HEK293 (cell line): ENCODE data around the gene SPECC1.
"Not testable (repeated sequence)": the region's sequence is repeated elsewhere in the genome, so short reads cannot be mapped to it uniquely, and the experiment has no call there.

Source experiments
- CTCF ChIA-PET: fragments of 350-600 bp; formaldehyde crosslinking; extraction: SDS; loops from one replicate; lab custom pipeline; 2021; ENCODE audit warnings: antibody characterized with exemption; lab: Yijun Ruan, JAX
- POLR2A ChIA-PET: fragments of 300-600 bp; formaldehyde crosslinking; extraction: SDS; loops from one replicate; lab custom pipeline; 2020; ENCODE audit warnings: antibody characterized with exemption, inconsistent platforms; lab: Yijun Ruan, JAX
- H3K27ac ChIP-seq: fragments of 200-500 bp; sonication (Bioruptor generic); 2 replicates; pipeline ENCODE4 v1.5.1; 2014; ENCODE audit warnings: low read depth, low read length, control low read depth, inconsistent platforms; ENCODE audit errors: extremely low read depth
- H3K36me3 ChIP-seq, 2 experiments: fragments of 200-500 bp in 1 of 2; sonication (Bioruptor generic) in 1 of 2; 1 replicate in 1 of 2; 2 replicates in 1 of 2; pipeline ENCODE4 v1.5.1; 2014 to 2017; ENCODE audit warnings: inconsistent platforms in 2 of 2, low read length in 2 of 2; ENCODE audit not compliant: control insufficient read depth in 2 of 2, insufficient read depth in 1 of 2
- H3K4me1 ChIP-seq: fragments of 200-500 bp; sonication (Bioruptor generic); 2 replicates; pipeline ENCODE4 v1.5.1; 2014; ENCODE audit warnings: mild to moderate bottlenecking, low read length, inconsistent platforms; ENCODE audit not compliant: control insufficient read depth, insufficient read depth
- H3K4me3 ChIP-seq: 2 replicates; pipeline ENCODE4 v1.5.1; 2011; ENCODE audit warnings: low read depth, mild to moderate bottlenecking, control low read depth, low read length, moderate library complexity
- H3K9me3 ChIP-seq: fragments of 200-500 bp; sonication (Bioruptor generic); 2 replicates; pipeline ENCODE4 v1.5.1; 2014; ENCODE audit warnings: low read depth, low read length, inconsistent platforms; ENCODE audit not compliant: control insufficient read depth, insufficient read depth
- BCL11B ChIP-seq: fragments of 450-650 bp; formaldehyde crosslinking; IDR thresholded peaks from 2 replicates; pipeline ENCODE4 v1.5.1; 2016; ENCODE audit warnings: low read depth, missing biosample characterization, missing genetic modification characterization
- EGR2 ChIP-seq: fragments of 450-650 bp; formaldehyde crosslinking; IDR thresholded peaks from 2 replicates; pipeline ENCODE4 v1.5.1; 2016; ENCODE audit warnings: low read depth, missing biosample characterization, missing genetic modification characterization
- FEZF1 ChIP-seq: fragments of 450-650 bp; formaldehyde crosslinking; IDR thresholded peaks from 2 replicates; pipeline ENCODE4 v1.5.1; 2016; ENCODE audit warnings: missing biosample characterization, missing genetic modification characterization
- HIC1 ChIP-seq: fragments of 450-650 bp; formaldehyde crosslinking; IDR thresholded peaks from 2 replicates; pipeline ENCODE4 v1.5.1; 2016; ENCODE audit warnings: missing biosample characterization, missing genetic modification characterization
- KLF10 ChIP-seq: fragments of 450-650 bp; IDR thresholded peaks from 2 replicates; pipeline ENCODE4 v1.5.1; 2018; ENCODE audit warnings: missing biosample characterization, mild to moderate bottlenecking, missing genetic modification characterization
- MEIS1 ChIP-seq: sonication (generic); formaldehyde crosslinking; IDR thresholded peaks from 2 replicates; pipeline ENCODE4 v1.8.1; 2022; ENCODE audit warnings: missing genetic modification reagents, mild to moderate bottlenecking, borderline replicate concordance
- SCRT2 ChIP-seq: fragments of 450-650 bp; formaldehyde crosslinking; IDR thresholded peaks from 2 replicates; pipeline ENCODE4 v1.5.1; 2016; ENCODE audit warnings: missing biosample characterization, missing genetic modification characterization
- ZBTB1 ChIP-seq: fragments of 450-650 bp; formaldehyde crosslinking; IDR thresholded peaks from 2 replicates; pipeline ENCODE4 v1.5.1; 2016; ENCODE audit warnings: missing biosample characterization, missing genetic modification characterization
- ZFP69B ChIP-seq: fragments of 450-650 bp; formaldehyde crosslinking; IDR thresholded peaks from 2 replicates; pipeline ENCODE4 v1.5.1; 2016; ENCODE audit warnings: missing biosample characterization, missing genetic modification characterization
- ZNF24 ChIP-seq: fragments of 450-650 bp; formaldehyde crosslinking; IDR thresholded peaks from 2 replicates; pipeline ENCODE4 v1.5.1; 2016; ENCODE audit warnings: missing biosample characterization, missing genetic modification characterization
- ZNF248 ChIP-seq: fragments of 450-650 bp; formaldehyde crosslinking; IDR thresholded peaks from 2 replicates; pipeline ENCODE4 v1.5.1; 2017; ENCODE audit warnings: missing biosample characterization, missing genetic modification characterization
- ZNF366 ChIP-seq: fragments of 450-650 bp; formaldehyde crosslinking; conservative IDR thresholded peaks from 2 replicates; pipeline ENCODE4 v1.5.1; 2016; ENCODE audit warnings: missing biosample characterization, missing genetic modification characterization
- ZNF426 ChIP-seq: fragments of 450-650 bp; formaldehyde crosslinking; IDR thresholded peaks from 2 replicates; pipeline ENCODE4 v1.5.1; 2017; ENCODE audit warnings: missing biosample characterization, missing genetic modification characterization, mild to moderate bottlenecking, inconsistent platforms, moderate library complexity
- ZNF610 ChIP-seq: fragments of 450-650 bp; formaldehyde crosslinking; IDR thresholded peaks from 2 replicates; pipeline ENCODE4 v1.5.1; 2016; ENCODE audit warnings: missing biosample characterization, missing genetic modification characterization, borderline replicate concordance
- ZNF654 ChIP-seq: fragments of 450-650 bp; formaldehyde crosslinking; IDR thresholded peaks from 2 replicates; pipeline ENCODE4 v1.5.1; 2016; ENCODE audit warnings: low read depth, missing biosample characterization, missing genetic modification characterization
- ZNF777 ChIP-seq: fragments of 450-650 bp; formaldehyde crosslinking; IDR thresholded peaks from 2 replicates; pipeline ENCODE4 v1.5.1; 2017; ENCODE audit warnings: missing biosample characterization, missing genetic modification characterization, borderline replicate concordance
- TF ChIP-seq, protein P1 (sequence below): fragments of 450-650 bp; formaldehyde crosslinking; IDR thresholded peaks from 2 replicates; pipeline ENCODE4 v1.5.1; 2016; ENCODE audit warnings: missing biosample characterization, missing genetic modification characterization
- TF ChIP-seq, protein P2 (sequence below): fragments of 450-650 bp; formaldehyde crosslinking; IDR thresholded peaks from 2 replicates; pipeline ENCODE4 v1.5.1; 2017; ENCODE audit warnings: missing biosample characterization, missing genetic modification characterization
- TF ChIP-seq, protein P3 (sequence below): fragments of 450-650 bp; IDR thresholded peaks from 2 replicates; pipeline ENCODE4 v1.5.1; 2018; ENCODE audit warnings: missing biosample characterization, mild to moderate bottlenecking, missing genetic modification characterization

SPECC1 gene

DNA sequence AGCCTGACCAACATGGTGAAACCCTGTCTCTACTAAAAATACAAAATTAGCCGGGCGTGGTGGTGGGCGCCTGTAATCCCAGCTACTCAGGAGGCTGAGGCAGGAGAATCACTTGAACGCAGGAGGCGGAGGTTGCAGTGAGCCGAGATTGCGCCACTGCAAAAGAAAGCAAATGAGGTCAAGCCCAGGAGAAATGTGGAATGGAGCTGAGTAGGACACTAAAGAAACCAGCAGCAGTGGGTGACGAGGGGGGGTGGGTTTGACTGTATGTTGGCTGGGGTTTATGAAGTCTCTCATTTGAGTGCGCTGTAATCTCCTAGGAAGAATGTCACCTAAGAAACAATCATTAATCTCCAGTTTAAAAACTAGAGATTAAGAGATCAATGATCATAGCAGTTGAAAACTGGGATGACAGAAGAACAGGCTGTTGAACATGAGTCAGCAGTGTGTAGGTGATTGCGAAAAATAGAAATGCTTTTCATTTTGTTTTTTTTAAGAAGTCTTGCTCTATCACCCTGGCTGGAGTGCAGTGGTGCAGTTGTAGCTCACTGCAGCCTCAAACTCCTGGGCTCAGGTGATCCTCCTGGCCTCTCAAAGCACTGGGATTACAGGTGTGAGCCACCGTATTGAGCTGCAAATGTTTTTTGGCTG lies 218.7 kb downstream of the SPECC1 start:
- H3K9me3 ChIP-seq, H3K4me1 ChIP-seq, POLR2A ChIA-PET, H3K27ac ChIP-seq, H3K4me3 ChIP-seq: not testable (repeated sequence)
- CTCF ChIA-PET: interaction anchor here (0.8 to 5.3 kb wide), 21 partner anchors 8 to 622 kb away, joined by 3 to 56 read pairs (median 6); no protein-coding TSS in a partner anchor
- peaks cover 3 to 41% of the 10 kb centered on the region in 2 experiments for H3K36me3 ChIP-seq

DNA sequence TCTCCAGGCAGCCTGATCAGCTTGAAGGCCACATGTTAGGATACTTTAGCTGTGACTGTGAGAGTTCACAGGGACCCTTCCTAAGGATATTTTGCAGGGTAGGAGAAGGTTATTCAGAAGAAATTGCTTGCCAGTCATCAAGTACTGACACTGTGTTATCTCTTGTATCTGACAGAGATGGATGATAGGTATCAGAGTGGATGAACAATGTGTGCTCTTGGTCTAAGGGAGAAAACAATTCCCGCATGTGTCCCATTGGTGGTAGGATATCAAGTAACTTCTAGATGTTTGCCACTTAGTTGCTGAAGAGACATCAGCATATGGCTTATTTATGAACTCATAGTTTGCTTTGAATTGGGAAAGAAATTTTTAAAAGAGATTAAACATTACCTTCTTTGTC lies 219.3 kb downstream of the SPECC1 start:
- peaks cover 8 to 45% of the 10 kb centered on the region in 2 experiments for H3K36me3 ChIP-seq
- CTCF ChIA-PET: interaction anchor here (1.2 to 5.3 kb wide), 6 partner anchors 8 to 573 kb away, joined by 3 to 56 read pairs (median 32); no protein-coding TSS in a partner anchor
- H3K9me3 ChIP-seq: no peaks in the 10 kb centered on the region
- TF ChIP-seq HIC1 (tag by site-specific recombination) (no peak), BCL11B (tag by site-specific recombination) (no peak), SCRT2 (no peak)
- TF ChIP-seq, protein P1, sequence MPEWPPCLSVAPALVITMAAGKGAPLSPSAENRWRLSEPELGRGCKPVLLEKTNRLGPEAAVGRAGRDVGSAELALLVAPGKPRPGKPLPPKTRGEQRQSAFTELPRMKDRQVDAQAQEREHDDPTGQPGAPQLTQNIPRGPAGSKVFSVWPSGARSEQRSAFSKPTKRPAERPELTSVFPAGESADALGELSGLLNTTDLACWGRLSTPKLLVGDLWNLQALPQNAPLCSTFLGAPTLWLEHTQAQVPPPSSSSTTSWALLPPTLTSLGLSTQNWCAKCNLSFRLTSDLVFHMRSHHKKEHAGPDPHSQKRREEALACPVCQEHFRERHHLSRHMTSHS: no peak
- peaks cover 4% of the 10 kb centered on the region; the same call in 1 of the 2 replicates for H3K4me1 ChIP-seq
- POLR2A ChIA-PET: no interaction called here
- no peak overlapping the region for H3K4me3 ChIP-seq
- H3K27ac ChIP-seq: no peak overlapping the region

- Histone ChIP-seq H3K27ac (no peak overlapping the region), H3K36me3 (peaks cover 10 to 50% of the 10 kb centered on the region in 2 experiments)
- CTCF ChIA-PET: interaction anchor here (1.2 to 3.8 kb wide), 4 partner anchors 16 to 572 kb away, joined by 3 to 40 read pairs (median 26); no protein-coding TSS in a partner anchor
- TF ChIP-seq, protein P2, sequence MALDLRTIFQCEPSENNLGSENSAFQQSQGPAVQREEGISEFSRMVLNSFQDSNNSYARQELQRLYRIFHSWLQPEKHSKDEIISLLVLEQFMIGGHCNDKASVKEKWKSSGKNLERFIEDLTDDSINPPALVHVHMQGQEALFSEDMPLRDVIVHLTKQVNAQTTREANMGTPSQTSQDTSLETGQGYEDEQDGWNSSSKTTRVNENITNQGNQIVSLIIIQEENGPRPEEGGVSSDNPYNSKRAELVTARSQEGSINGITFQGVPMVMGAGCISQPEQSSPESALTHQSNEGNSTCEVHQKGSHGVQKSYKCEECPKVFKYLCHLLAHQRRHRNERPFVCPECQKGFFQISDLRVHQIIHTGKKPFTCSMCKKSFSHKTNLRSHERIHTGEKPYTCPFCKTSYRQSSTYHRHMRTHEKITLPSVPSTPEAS (tag by site-specific recombination): no peak
- TF ChIP-seq, protein P3, sequence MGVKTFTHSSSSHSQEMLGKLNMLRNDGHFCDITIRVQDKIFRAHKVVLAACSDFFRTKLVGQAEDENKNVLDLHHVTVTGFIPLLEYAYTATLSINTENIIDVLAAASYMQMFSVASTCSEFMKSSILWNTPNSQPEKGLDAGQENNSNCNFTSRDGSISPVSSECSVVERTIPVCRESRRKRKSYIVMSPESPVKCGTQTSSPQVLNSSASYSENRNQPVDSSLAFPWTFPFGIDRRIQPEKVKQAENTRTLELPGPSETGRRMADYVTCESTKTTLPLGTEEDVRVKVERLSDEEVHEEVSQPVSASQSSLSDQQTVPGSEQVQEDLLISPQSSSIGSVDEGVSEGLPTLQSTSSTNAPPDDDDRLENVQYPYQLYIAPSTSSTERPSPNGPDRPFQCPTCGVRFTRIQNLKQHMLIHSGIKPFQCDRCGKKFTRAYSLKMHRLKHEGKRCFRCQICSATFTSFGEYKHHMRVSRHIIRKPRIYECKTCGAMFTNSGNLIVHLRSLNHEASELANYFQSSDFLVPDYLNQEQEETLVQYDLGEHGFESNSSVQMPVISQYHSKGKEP: no peak
- TF ChIP-seq FEZF1 (no peak), ZNF777 (tag by site-specific recombination) (no peak), ZNF610 (no peak), MEIS1 (CRISPR knock-in tag) (no peak), ZNF426 (tag by site-specific recombination) (no peak), KLF10 (tag by site-specific recombination) (no peak), EGR2 (tag by site-specific recombination) (no peak), ZNF248 (no peak), ZNF654 (no peak), ZBTB1 (tag by site-specific recombination) (no peak), ZFP69B (tag by site-specific recombination) (no peak), ZNF24 (tag by site-specific recombination) (no peak), ZNF366 (tag by site-specific recombination) (no peak)
- TF ChIP-seq, all 188 proteins: peak for 0
- H3K4me3 ChIP-seq: no peak overlapping the region
- peaks cover 4% of the 10 kb centered on the region; the same call in 1 of the 2 replicates for H3K4me1 ChIP-seq
- POLR2A ChIA-PET: no interaction called here
- H3K9me3 ChIP-seq: no peaks in the 10 kb centered on the region
Measured at GRCh38 chr17:20228860-20229259, 219.7 kb downstream of the SPECC1 start.
